ENCODE results near the gene PATJ.
"Not testable (repeated sequence)": the region's sequence is repeated elsewhere in the genome, so short reads cannot be mapped to it uniquely, and the experiment has no call there.

The PATJ gene

DNA sequence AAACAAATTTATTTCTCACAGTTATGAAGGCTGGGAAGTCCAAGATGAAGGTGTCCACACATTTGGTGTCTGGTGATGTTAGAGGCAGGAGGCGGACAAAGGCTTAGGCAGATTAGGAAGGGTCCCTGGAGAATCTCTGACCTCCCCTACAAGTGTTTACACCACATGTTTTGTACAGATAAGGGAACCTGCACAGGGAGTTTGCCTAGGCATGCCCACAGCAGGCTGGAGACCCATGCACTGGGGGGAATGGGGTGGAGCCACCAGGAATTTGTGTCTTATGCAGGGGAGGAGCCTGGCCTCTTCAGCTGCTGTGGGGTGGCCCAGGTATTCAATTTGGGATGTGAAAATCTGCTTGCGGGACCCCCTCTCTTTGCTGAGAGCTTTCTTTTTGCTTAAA, 131.3 kb downstream of the PATJ start:
- H3K4me3 ChIP-seq = no peak overlapping the region
- no peaks in the 10 kb centered on the region for H3K36me3 ChIP-seq (ENCODE audit: insufficient read depth, low read length)
- DNase-seq (ENCODE audit: low read depth, low spot score) = no peak

GRCh38 chr1:61873994-61874393, 131.7 kb downstream of the PATJ start:
- DNase-seq (ENCODE audit: low read depth, low spot score) = no peak
- Histone ChIP-seq H3K27ac (no peak overlapping the region), H3K4me3 (no peak overlapping the region), H3K9ac (ENCODE audit: insufficient read length) (no peak overlapping the region), H3K9me3 (ENCODE audit: low read depth, low read length) (no peaks in the 10 kb centered on the region), H3K36me3 (ENCODE audit: insufficient read depth, low read length) (no peaks in the 10 kb centered on the region)
- TF ChIP-seq EZH2 (IDR thresholded peaks at IDR 0.05) (no peak), POLR2AphosphoS5 (IDR thresholded peaks at IDR 0.05; ENCODE audit: borderline replicate concordance, low read depth, low read length) (no peak), FOXP2 (optimal IDR thresholded peaks at IDR 0.05; ENCODE audit: control extremely low read depth, extremely low read length, insufficient read depth) (no peak)

More for the DNA sequence above, 131.3 kb downstream of the PATJ start:
- H3K9ac ChIP-seq (ENCODE audit: insufficient read length) = no peak overlapping the region
- no peak overlapping the region for H3K27ac ChIP-seq
- TF ChIP-seq FOXP2 (optimal IDR thresholded peaks at IDR 0.05; ENCODE audit: control extremely low read depth, extremely low read length, insufficient read depth) = no peak
- TF ChIP-seq EZH2 (IDR thresholded peaks at IDR 0.05) = no peak
- TF ChIP-seq POLR2AphosphoS5 (IDR thresholded peaks at IDR 0.05; ENCODE audit: borderline replicate concordance, low read depth, low read length) = no peak
- no peaks in the 10 kb centered on the region for H3K9me3 ChIP-seq (ENCODE audit: low read depth, low read length)

- Histone ChIP-seq H3K9me3 (ENCODE audit: low read depth, low read length) (no peaks in the 10 kb centered on the region), H3K4me3 (no peak overlapping the region)
- no peak for TF ChIP-seq EZH2 (IDR thresholded peaks at IDR 0.05)
- no peak for TF ChIP-seq FOXP2 (optimal IDR thresholded peaks at IDR 0.05; ENCODE audit: control extremely low read depth, extremely low read length, insufficient read depth)
Observed at GRCh38 chr1:61875198-61875597, 132.9 kb downstream of the PATJ start.

DNA sequence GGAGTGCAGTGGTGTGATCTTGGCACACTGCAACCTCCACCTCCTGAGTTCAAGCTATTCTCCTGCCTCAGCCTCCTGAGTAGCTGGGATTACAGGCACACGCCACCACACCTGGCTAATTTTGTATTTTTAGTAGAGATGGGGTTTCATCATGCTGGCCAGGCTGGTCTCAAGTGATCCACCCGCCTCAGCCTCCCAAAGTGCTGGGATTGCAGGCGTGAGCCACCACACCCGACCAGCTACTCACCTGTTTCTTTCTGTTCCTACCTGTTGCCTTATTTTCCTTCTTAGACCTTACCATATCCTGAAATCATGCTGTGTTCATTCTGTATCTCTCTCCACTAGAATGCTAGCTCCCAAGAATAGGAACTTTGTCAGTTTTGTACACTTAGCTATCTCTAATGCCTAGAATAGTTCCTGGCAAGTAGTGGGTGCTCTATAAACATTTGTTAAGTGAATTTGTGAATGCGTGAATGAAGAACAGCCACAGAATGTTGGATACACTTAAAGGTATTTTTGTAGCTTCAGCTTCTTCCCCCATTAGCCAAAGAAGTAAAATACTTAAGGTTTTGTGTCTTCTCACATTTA, 137.7 kb downstream of the PATJ start:
- DNase-seq (ENCODE audit: low read depth, low spot score); H3K27ac ChIP-seq: not testable (repeated sequence)

More at GRCh38 chr1:61875198-61875597, 132.9 kb downstream of the PATJ start:
- no peak overlapping the region for H3K27ac ChIP-seq
- no peak overlapping the region for H3K9ac ChIP-seq (ENCODE audit: insufficient read length)
- H3K36me3 ChIP-seq (ENCODE audit: insufficient read depth, low read length) = no peaks in the 10 kb centered on the region
- DNase-seq (ENCODE audit: low read depth, low spot score) = no peak

GRCh38 chr1:61887076-61887867, 145.0 kb downstream of the PATJ start:
- H3K27ac ChIP-seq = no peak overlapping the region
- no peak overlapping the region for H3K9ac ChIP-seq (ENCODE audit: insufficient read length)
- H3K9me3 ChIP-seq (ENCODE audit: low read depth, low read length) = no peaks in the 10 kb centered on the region
- H3K4me3 ChIP-seq = no peak overlapping the region
- TF ChIP-seq EZH2 (IDR thresholded peaks at IDR 0.05) (no peak), POLR2AphosphoS5 (IDR thresholded peaks at IDR 0.05; ENCODE audit: borderline replicate concordance, low read depth, low read length) (no peak), FOXP2 (optimal IDR thresholded peaks at IDR 0.05; ENCODE audit: control extremely low read depth, extremely low read length, insufficient read depth) (no peak)
- DNase-seq (ENCODE audit: low read depth, low spot score) = no peak
- no peaks in the 10 kb centered on the region for H3K36me3 ChIP-seq (ENCODE audit: insufficient read depth, low read length)

More for the DNA sequence above, 137.7 kb downstream of the PATJ start:
- not testable (repeated sequence) for H3K9ac ChIP-seq (ENCODE audit: insufficient read length); H3K36me3 ChIP-seq (ENCODE audit: insufficient read depth, low read length); H3K9me3 ChIP-seq (ENCODE audit: low read depth, low read length); H3K4me3 ChIP-seq

DNA sequence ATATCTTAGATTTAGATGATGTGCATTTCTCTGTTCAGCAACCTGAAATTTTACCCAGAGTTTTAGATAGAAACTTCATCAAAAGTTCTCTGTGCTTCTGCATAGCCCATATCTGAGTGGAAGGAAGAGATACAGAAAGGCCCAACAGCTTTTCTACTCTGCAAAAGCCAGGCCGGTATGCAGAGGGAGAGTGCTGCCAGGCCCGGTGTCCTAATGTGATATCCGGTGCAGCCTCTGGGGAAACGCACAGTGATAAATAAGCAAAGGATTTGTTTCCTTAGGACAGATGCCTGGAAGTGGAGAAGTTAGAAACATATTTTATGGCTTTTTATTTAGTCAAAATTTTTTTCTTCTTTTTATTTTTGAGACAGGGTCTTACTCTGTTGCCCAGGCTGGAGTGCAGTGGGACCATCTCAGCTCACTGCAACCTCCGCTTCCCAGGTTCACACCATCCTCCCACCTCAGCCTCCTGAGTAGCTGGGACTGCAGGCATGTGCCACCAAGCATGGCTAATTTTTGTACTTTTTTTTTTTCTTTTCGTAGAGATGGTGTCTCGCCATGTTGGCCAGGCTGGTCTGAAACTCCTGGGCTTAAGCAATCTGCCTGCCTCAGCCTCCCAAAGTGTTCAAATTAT, 145.8 kb downstream of the PATJ start:
- H3K27ac ChIP-seq = no peak overlapping the region
- TF ChIP-seq POLR2AphosphoS5 (IDR thresholded peaks at IDR 0.05; ENCODE audit: borderline replicate concordance, low read depth, low read length) (no peak), FOXP2 (optimal IDR thresholded peaks at IDR 0.05; ENCODE audit: control extremely low read depth, extremely low read length, insufficient read depth) (no peak), EZH2 (IDR thresholded peaks at IDR 0.05) (no peak)
- no peak overlapping the region for H3K4me3 ChIP-seq
- H3K36me3 ChIP-seq (ENCODE audit: insufficient read depth, low read length) = no peaks in the 10 kb centered on the region
- no peak for DNase-seq (ENCODE audit: low read depth, low spot score)
- no peaks in the 10 kb centered on the region for H3K9me3 ChIP-seq (ENCODE audit: low read depth, low read length)
- no peak overlapping the region for H3K9ac ChIP-seq (ENCODE audit: insufficient read length)

DNA sequence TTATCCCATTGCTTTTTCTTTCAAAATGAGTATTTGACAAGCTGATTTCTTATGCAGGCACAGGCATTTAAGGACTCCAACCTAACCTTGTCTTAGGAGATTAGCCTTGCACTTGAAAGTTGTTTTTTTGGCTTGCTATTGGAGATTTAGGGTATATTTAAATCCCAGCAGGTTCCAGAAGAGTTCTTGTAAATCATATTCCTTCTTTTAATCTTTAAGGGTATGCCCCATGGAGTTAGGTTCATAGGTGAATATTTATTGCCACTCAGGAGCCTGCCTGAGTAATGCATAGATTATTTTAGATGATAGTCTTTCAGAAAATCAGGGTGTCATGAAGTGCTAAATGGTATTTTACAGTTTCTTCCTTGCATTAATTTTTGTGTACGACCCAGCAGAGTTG, 146.5 kb downstream of the PATJ start:
- no peak overlapping the region for H3K9ac ChIP-seq (ENCODE audit: insufficient read length)
- H3K9me3 ChIP-seq (ENCODE audit: low read depth, low read length) = no peaks in the 10 kb centered on the region
- H3K4me3 ChIP-seq = no peak overlapping the region
- TF ChIP-seq POLR2AphosphoS5 (IDR thresholded peaks at IDR 0.05; ENCODE audit: borderline replicate concordance, low read depth, low read length) (no peak), EZH2 (IDR thresholded peaks at IDR 0.05) (no peak), FOXP2 (optimal IDR thresholded peaks at IDR 0.05; ENCODE audit: control extremely low read depth, extremely low read length, insufficient read depth) (no peak)
- H3K36me3 ChIP-seq (ENCODE audit: insufficient read depth, low read length) = no peaks in the 10 kb centered on the region
- H3K27ac ChIP-seq = no peak overlapping the region
- DNase-seq (ENCODE audit: low read depth, low spot score) = no peak

GRCh38 chr1:61890435-61890834, 148.2 kb downstream of the PATJ start:
- not testable (repeated sequence) for H3K9me3 ChIP-seq (ENCODE audit: low read depth, low read length); H3K9ac ChIP-seq (ENCODE audit: insufficient read length); H3K36me3 ChIP-seq (ENCODE audit: insufficient read depth, low read length); DNase-seq (ENCODE audit: low read depth, low spot score); H3K4me3 ChIP-seq; H3K27ac ChIP-seq
